DMS79 treated with DMSO at 0.1 percent for 48 hours (cell line): ENCODE measurements around the gene STARD13.
A peak's percentile ranks its signal among the peaks of the same experiment; 100 is the strongest.
"Not testable (repeated sequence)": the region's sequence is repeated elsewhere in the genome, so short reads cannot be mapped to it uniquely, and the experiment has no call there.

Source experiments
- DNase-seq: peaks from one replicate; lab custom pipeline; 2025; lab: John Stamatoyannopoulos, UW

STARD13 gene

DNA sequence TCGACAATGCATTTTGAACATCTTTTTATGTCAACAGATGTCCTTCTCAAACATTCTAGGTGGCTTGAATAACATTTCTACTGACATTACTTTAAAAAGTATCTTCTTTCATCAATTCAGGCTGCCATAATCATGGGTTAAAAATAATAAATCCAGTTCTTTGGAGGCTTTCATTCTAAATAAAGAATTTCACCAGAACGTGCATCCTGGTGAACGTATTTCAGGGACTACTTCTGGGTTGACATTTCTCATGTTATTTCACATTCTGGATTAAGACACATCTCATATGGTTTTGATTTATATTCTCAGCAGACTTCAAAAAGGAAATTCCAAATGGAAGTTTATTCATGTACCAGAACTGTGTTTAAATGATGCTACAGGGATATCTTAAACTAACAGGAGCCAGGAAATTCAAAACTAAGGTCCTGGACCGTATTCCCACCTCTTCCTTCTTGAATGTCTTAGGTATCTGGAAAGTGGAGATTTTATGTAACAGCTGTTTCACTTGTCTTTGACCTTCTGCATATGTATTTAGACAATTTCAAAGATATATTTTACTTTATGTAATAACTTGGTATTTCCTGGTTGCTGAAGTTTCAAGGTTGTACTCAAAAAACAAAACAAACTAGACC, 107.2 kb downstream of the STARD13 start:
- DNase-seq = no peak

GRCh38 chr13:33177340-33178208, 108.0 kb downstream of the STARD13 start:
- not testable (repeated sequence) for DNase-seq

GRCh38 chr13:33176526-33176925, 109.0 kb downstream of the STARD13 start:
- no peak for DNase-seq

DNA sequence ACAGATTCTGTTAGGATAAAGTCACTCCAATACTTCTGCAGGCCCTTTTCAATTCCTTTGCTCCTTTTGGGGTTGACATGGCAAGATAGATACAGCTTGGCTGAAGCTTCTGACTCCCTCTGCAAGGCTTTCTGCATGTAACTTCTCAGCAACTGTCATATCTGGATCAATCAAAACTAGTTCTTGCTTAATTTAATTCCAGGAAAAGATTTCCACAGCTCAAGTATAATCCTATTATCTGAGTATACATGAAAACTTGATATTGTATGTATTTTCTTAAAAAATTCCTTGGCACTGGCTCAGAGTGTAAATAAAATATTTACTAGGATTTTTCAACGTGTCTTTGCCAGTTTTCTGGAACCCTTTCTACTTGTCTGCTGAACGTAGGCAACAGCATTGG, 109.6 kb downstream of the STARD13 start:
- DNase-seq = no peak

DNA sequence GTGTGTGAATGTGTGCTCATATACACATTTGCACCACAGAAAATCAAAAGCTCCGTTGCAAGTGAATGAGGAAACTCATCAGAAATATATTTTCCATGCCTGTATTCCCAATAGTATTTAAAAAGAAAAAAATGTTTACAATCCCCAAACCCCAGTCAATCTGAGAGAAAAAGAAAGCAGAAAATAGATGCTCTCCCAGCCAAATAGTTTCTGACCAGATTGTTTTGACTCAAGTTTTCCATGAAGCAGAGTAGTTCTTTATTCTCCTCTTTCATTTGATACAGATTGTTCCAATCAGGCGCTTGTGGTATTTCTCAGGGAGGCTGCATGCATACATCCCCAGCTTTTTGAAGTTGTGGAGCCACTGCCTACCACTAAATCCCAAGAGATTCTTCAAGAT, 110.6 kb downstream of the STARD13 start:
- no peak for DNase-seq

DNA sequence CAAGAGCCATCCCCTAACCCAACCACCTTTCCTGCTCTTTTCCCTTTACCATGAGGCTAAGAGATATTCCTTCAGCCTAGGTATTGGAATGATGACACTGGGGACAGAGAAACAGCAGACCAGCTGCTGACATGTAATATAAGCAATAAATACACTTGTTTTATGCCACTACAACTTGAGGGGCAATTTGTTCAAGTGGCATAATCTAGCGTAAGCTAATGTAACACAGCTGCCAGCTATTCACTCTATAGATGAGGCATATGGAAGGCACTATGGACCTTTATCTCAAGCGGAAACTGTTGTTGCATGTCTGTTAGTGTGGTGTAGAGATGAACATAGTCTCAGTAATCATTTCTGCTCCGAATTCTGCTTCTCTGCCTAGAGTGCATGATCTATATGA, 111.1 kb downstream of the STARD13 start:
- no peak for DNase-seq

- DNase-seq = no peak
Measured at GRCh38 chr13:33172911-33173310, 112.6 kb downstream of the STARD13 start.

DNA sequence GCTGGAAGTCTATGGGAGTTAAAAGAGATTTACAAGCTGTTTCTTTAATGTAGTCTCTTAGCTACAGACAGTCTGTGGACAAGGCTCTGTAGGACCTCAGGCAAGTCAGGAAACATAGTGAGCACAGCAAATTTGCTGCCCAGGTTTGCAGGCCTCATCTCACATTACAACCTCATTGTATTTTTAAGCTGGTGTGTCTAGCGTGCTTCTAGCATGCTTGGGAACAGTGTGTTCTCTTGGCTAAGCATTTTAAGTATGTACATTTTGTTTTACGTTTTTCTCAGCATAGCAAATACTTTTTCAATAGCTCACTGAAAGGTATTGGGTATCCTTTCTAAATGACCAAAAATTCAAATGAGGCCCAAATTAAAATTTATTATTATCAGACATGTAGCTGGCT, 113.2 kb downstream of the STARD13 start:
- no peak for DNase-seq

DNA sequence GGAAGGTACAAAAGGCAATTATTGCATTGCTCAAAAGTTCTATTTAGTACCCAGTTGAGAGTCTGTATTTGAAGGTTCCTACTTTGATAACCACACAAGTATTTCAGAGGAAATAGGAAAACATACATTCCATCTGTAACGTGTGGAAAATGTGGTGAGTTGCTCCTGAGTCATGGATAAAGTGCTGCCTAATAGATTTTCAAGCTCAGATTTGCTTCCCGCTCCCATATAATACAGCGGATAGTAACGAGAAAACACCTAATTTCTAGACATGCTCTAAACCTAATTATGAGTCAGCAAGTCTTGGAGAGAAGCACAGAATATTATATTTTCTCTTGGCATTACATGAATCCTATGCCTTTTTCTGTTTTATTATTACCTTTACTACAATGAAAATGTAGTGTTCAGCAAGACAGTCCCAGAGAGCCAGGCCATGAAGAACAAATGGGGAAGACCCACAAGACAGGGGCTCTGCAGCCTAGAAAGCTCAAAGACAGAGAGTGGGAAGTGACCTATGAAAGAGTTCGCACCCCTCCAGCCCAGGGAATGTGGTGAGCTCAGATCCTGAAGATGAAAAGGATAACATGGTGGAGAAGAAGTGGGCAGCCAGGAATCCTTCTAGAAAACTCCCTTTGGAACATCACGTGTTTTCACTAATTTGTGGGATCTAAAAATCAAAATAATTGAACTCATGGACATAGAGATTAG, 116.1 kb downstream of the STARD13 start:
- DNase-seq = no peak

DNA sequence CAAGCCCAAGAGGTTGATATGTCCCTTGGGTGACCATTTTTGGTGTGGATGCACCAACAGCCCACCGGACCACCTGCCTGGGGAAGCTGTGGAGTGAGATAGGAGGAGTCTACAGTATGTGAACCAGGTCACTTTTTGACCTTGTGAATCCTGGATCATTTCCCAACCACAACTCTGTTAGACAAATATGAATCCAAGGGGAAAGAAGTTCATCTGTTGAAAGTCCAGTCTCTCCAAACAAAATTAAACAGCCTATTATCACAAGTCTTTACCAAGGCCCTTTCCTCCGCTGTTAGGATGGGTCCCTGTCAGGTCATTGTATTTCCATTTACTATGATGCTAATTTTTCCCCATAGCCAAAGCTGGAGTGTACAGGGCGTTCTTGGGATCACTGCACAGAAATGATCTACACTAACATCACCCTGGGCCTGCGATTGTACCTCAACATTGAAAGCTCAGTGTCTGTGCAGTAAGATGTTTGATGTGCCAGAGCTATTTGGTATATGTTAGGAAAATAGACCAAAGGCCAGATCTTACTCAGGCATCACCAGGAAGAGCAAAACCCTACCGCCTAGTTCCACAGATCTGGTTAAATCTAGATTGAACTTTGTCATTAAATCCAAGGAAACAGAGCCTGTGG, 117.1 kb downstream of the STARD13 start:
- DNase-seq = no peak

DNA sequence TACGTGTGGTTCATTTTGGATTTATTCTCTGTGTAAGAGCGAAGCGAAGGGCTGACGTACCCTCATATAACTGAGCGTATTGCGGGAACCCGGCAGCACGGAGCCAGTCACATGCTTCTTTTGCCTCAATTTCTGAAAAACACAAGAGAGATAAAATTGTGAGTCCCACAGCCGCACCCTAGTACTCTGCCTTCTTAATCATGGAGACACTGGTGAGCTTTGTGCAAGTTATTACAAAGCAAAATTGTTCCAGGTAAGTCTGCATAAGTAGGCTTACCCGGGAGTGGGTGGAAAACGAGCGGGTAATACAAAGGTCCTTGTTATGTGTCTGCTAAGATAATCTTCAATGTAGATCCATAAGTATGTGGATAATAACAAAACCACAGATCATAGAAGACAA, 118.1 kb downstream of the STARD13 start:
- DNase-seq = no peak

GRCh38 chr13:33165787-33166186, 119.8 kb downstream of the STARD13 start:
- DNase-seq = no peak

DNA sequence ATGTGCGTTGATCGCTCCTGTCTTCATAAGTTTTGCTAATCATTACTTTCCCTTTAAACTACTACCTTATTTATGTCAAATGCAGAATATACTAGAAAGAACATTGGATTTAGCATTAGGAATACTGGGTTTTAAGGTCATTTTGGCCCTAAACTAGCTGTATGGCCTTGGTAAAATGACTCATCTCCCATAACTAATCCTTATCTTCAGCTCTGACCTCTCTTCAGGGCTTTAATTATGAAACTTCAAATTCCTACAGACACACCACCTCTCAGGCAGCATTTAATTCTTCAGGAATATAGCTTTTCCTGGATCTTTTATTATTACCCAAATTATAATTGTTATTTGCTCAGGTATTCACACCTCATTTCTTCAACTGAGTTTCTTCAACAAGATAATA, 121.2 kb downstream of the STARD13 start:
- no peak for DNase-seq

DNA sequence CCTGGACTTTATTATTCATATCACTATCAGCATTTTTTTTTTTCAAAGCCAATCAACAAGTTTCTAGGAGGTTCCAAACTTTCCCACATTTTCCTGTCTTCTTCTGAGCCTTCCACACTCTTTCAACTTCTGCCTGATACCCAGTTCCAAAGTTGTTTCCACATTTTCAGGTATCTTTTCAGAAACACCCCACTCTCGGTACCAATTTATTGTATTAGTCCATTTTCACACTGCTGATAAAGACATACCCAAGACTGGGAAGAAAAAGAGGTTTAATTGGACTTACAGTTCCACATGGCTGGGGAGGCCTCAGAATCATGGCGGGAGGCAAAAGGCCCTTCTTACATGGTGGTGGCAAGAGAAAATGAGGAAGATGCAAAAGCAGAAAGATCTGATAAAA, 122.8 kb downstream of the STARD13 start:
- not testable (repeated sequence) for DNase-seq

GRCh38 chr13:33158816-33159215, 126.7 kb downstream of the STARD13 start:
- no peak for DNase-seq

DNA sequence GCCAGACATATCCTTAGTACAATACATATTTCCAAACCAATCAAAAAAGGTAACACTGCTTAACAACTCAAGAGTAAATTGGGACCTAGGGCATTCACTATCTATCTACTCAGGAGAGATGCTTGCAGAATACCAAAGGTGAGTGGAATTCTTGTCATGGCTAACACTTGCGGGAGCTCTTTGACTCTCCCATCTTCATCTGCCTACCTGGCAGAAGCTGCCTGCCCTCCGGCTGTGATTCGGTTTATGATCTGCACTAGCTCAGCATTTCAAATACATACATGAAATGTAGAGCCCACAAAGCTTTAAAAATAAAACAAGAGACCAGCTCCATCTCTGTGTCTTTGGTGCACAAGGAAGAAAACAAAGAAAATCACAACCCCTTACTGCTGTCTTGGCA, 127.3 kb downstream of the STARD13 start:
- DNase-seq = no peak

DNA sequence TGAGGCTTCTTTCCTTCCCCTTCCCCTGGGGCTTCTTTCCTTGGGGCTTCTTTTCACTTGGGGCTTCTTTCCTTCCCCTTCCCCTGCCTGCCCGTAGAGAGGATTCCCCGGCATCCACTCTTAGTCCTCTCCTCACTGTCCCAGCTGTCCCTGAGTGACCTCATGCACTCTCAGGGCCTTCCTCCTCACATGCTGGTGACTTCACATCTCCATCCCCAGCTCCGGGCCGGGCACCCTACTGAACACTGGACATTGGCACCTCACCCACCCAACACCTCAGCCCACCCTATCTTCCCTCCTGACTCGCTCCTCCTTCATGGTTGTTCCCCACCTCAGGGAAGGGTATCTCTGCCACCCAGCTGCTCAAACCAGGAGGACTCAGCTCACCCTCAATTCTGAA, 130.6 kb downstream of the STARD13 start:
- DNase-seq = no peak

GRCh38 chr13:33153421-33154404, 131.8 kb downstream of the STARD13 start:
- no peak for DNase-seq

GRCh38 chr13:33152389-33152788, 133.2 kb downstream of the STARD13 start:
- no peak for DNase-seq

DNA sequence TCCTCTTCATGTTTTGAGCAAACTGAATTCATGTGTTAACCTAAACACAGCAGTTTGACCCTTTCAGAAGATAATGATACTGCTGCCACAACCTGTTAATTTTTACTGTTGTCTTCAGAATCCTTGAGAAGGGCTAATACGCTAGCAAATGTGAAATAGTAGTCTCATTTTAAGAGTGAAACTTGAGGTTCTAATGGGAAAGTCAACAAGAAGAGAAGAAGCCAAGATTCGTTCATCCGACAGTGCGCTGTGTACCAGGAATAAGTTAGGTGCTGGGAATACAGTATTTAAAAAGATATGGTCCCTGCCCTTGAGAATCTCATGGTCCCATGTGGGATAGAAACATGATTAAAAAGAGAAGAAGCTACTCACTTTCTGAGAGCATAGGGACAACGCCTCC, 134.9 kb downstream of the STARD13 start:
- DNase-seq = no peak

- peak; percentile 22 for DNase-seq
Measured at GRCh38 chr13:33150126-33150525, 135.4 kb downstream of the STARD13 start.
